Colonic mucosa (tissue), 4 donors: Measurements from ENCODE around the gene CSNK1D. TPM values are rescaled to one million over a fixed set of nuclear protein-coding genes. Genes with fewer than 3 reads are reported as not detected.

Source experiments
- DNase-seq: peaks from one replicate; pipeline ENCODE4 v3.0.0-alpha.2; 2020
- H3K27ac ChIP-seq: fragments of 200-600 bp; one replicate; pipeline ENCODE4 v1.8.0; 2021
- H3K27me3 ChIP-seq: fragments of 200-600 bp; one replicate; pipeline ENCODE4 v1.8.0; 2021
- H3K36me3 ChIP-seq: fragments of 200-600 bp; one replicate; pipeline ENCODE4 v1.8.0; 2021
- H3K4me1 ChIP-seq: fragments of 200-600 bp; one replicate; pipeline ENCODE4 v1.8.0; 2021; ENCODE audit warnings: mild to moderate bottlenecking
- H3K4me3 ChIP-seq: fragments of 200-600 bp; one replicate; pipeline ENCODE4 v1.8.0; 2021
- H3K9ac ChIP-seq, 2 donors: one replicate each; pipeline ENCODE4 v1.7.0; 2013; ENCODE audit warnings: control low read depth in 2 of 2, low read depth in 2 of 2, low read length in 2 of 2
- H3K9me3 ChIP-seq: fragments of 200-600 bp; one replicate; pipeline ENCODE4 v1.8.0; 2021
- CTCF ChIP-seq: fragments of 200-600 bp; IDR thresholded peaks from one replicate; pipeline ENCODE4 v1.8.0; 2022; ENCODE audit warnings: antibody characterized with exemption, mild to moderate bottlenecking
- intact Hi-C: fragments of 100-400 bp; cut with DNase I; formaldehyde crosslinking; loops from one replicate; pipeline ENCODE4 v1.14.1; 2022
- total RNA-seq, 2 donors: library from RNA; stranded (reverse); fragmentation: NEBNext Ultra II Directional in 1 of 2; extraction: Animal tissue kit (Norgen Biotek cat#: 25700) in 1 of 2; gene quantifications; one replicate each; pipeline ENCODE4 v1.2.1, GENCODE V29; 2021
- donor health status: healthy.
- donor health status: DM: no; HTN: no; CAD: no.
- donor health status: DM: no; HTN: no; CAD: no.

Gene CSNK1D
- total RNA-seq, 2 donors from 2014 or later: 136 to 138 TPM

GRCh38 chr17:82231562-82232321 is 41.8 kb downstream of the CSNK1D start:
- Histone ChIP-seq H3K9ac (peak overlapping the region; percentile 81 to 85), H3K27me3 (no peaks in the 10 kb centered on the region), H3K4me3 (peak overlapping the region; percentile 64), H3K9me3 (no peaks in the 10 kb centered on the region), H3K36me3 (no peaks in the 10 kb centered on the region), H3K4me1 (peaks cover 21% of the 10 kb centered on the region), H3K27ac (peak overlapping the region; percentile 98)
- DNase-seq: peak; percentile 89
- TF ChIP-seq CTCF: no peak
- intact Hi-C loops: no loop called here

DNA sequence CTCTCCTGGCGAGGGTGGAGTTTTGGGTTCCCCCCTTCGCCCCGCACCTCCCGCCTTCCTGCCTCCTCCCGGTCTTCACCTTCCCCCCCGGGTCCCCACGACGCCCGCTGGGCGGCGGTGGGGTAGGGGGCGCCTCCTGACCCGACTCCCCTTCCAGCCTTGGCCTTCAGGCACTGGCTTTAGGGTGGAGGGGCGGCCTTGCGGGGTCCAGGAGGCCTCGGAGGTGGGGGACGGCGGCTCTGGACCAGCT is 42.3 kb downstream of the CSNK1D start:
- Histone ChIP-seq H3K27me3 (no peaks in the 10 kb centered on the region), H3K36me3 (no peaks in the 10 kb centered on the region), H3K9me3 (no peaks in the 10 kb centered on the region), H3K4me1 (peaks cover 17% of the 10 kb centered on the region), H3K4me3 (peak overlapping the region; percentile 64), H3K27ac (peak overlapping the region; percentile 98), H3K9ac (peak overlapping the region; percentile 81 to 85)
- intact Hi-C loops: no loop called here
- DNase-seq: no peak
- TF ChIP-seq CTCF: no peak

DNA sequence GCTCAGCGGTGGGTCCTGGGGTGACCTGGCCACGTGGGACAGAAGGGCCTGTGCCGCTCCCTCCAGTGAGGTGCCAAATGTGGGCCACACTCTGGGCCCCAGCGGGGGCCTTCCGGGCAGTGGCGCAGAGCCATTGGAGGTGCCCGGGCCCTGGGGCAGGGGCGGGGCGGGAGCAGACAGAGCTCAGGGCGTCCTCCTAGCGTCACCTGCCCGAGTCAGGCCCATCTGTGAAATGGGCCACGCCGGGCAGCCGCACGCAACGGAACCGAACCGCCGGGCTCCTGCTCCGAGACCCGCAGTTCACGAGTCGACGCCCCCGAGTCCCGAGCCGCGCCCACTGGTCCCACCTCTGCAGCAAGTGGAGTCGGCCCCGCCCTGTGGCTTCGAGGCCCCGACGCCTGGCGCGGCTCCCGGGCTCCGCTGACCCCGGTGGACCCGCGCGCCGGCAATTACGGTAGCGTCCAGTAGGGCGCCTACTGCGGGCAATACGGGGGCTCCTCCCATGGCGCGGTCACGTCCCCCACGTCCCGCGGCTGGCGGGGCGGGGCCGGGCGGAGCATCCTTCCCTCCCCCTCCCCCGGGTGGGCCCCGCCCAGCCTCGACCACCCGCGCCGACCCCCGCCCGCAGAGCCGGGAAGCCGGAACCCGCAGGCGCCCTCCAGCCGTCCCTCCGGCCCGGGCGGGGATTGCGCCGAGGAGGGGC is 42.7 kb downstream of the CSNK1D start:
- H3K4me1 ChIP-seq: peaks cover 13% of the 10 kb centered on the region
- H3K9me3 ChIP-seq: no peaks in the 10 kb centered on the region
- H3K27ac ChIP-seq: peak overlapping the region; percentile 98
- H3K27me3 ChIP-seq: no peaks in the 10 kb centered on the region
- peak overlapping the region; percentile 64 for H3K4me3 ChIP-seq
- intact Hi-C loops: no loop called here
- peak overlapping the region; percentile 81 to 95 for H3K9ac ChIP-seq
- peak; percentile 51 for TF ChIP-seq CTCF
- no peaks in the 10 kb centered on the region for H3K36me3 ChIP-seq
- DNase-seq: peak; percentile 95

DNA sequence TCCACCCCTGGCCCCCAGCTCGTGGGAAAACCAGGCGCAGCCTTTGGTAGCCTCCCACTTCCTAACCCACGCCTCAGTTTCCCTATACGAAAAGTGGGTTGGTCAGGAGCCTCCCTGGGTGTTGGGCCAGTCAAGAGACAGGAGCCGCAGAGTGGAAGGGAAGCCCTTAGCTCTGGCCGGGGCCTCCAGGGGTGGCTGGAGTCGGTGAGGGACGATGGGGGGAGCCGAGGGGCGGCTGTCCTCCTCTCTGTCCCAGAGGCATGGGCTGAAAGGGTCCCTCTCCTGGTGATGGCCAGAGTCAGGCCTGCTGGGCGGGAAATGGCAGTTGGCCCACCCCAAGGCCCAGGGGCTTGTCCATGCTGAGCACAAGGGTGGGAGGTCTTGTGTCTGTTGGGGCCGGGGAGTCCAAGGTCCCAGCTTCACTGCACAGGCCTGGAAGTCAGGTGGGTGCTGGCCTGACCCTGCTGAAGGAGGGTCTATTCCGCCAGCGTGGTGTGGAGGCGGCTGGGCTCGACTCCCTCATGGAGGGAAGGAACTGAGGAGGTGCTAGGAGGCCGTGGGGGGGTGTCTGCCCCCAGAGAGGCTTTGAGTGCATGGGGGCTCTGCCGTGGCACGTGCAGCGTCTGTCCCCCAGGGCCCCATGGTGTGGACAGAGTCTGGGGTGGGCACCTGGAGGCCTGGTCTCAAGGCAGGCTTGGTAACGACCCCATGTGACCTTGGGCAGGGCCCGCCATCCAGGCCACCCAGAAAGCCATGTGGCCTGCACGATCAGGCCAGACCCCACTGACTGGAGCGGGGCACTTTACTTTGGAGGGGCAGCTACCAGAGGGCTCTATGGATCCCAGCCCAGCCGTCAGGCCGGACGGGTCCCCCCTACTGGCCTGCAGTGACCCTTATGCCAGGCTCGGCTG is 43.5 kb downstream of the CSNK1D start:
- intact Hi-C loops: no loop called here
- Histone ChIP-seq H3K27me3 (no peaks in the 10 kb centered on the region), H3K9ac (peak overlapping the region; percentile 67 to 95), H3K4me1 (peaks cover 5% of the 10 kb centered on the region), H3K36me3 (no peaks in the 10 kb centered on the region), H3K27ac (peak overlapping the region; percentile 98), H3K9me3 (no peaks in the 10 kb centered on the region), H3K4me3 (peak overlapping the region; percentile 64)
- DNase-seq: peak; percentile 42
- no peak for TF ChIP-seq CTCF

DNA sequence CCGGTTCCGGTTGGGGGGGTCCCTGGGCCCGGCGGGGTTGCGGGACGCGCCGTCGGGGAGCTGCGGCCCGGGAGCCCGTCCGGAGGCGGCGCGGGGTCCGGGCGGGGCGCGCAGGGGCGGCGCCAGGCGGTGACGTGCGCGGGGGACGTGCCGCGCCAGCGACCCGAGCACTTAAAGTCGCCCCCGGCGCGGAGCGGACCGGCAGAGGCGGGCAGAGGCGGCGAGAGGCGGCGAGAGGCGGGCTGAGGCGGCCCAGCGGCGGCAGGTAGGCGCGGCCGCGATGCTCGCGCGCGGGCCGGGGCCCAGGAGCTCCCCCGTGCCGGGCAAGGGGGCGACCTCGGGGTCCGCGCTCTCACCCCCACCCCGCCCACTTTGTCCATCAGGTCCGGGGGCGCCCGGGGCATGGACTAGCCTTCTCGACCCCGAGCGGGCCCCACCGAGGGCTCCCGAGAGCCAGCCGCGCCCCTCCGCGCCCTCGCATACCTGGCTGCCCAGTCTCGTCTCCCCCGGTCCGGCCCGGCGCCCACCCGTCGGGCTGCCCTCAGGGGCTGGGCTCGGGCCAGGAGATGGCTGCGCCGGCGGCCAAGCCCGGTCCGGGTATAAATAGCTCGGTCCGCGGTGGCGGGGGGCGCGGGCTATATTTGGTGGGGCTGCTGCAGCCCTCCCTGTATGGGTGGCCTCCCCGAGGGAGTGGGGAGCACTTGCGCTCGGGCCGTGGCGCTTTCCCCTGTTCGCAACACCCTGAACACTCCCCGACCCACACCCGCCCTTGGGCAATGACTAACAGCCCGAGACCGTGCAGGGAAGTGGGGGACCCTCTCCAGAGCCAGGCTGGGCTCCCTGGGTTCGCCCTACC is 44.4 kb downstream of the CSNK1D start, which contains the start of gene SLC16A3:
SLC16A3 (plus strand) TSS at position 201 of the 856 bp plus-strand sequence. CDS start 6,967 bp downstream, outside the sequence.
- no peak for TF ChIP-seq CTCF
- H3K27ac ChIP-seq: peak within 1 kb of the TSS; percentile 98
- no peaks in the 10 kb centered on the region for H3K27me3 ChIP-seq
- peak within 1 kb of the TSS; percentile 64 for H3K4me3 ChIP-seq
- H3K9ac ChIP-seq: peak within 1 kb of the TSS; percentile 70 to 95
- no peaks in the 10 kb centered on the region for H3K9me3 ChIP-seq
- H3K4me1 ChIP-seq: peaks cover 5% of the 10 kb centered on the region
- intact Hi-C loops: no loop called here
- DNase-seq: peak; percentile 65
- H3K36me3 ChIP-seq: no peaks in the 10 kb centered on the region
